ENCODE measurements around the gene SCYGR4.

SCYGR4 gene

GRCh38 chr2:227613272-227613660, 4.0 kb upstream of the SCYGR4 start:
- in situ Hi-C loops (cut with MboI; ENCODE audit: low sequenced_read_pairs), result no loop called here

- in situ Hi-C loops (cut with MboI; ENCODE audit: low sequenced_read_pairs), result no loop called here
These were observed 3.1 kb upstream of the SCYGR4 start for GRCh38 chr2:227614246-227614645.

GRCh38 chr2:227614740-227615139, 2.6 kb upstream of the SCYGR4 start, which contains the start of gene SCYGR3:
Gene SCYGR3, minus strand, starts transcription at chr2:227614840. Its CDS starts 0 bp downstream, at chr2:227614840.
- in situ Hi-C loops (cut with MboI; ENCODE audit: low sequenced_read_pairs), result no loop called here

DNA sequence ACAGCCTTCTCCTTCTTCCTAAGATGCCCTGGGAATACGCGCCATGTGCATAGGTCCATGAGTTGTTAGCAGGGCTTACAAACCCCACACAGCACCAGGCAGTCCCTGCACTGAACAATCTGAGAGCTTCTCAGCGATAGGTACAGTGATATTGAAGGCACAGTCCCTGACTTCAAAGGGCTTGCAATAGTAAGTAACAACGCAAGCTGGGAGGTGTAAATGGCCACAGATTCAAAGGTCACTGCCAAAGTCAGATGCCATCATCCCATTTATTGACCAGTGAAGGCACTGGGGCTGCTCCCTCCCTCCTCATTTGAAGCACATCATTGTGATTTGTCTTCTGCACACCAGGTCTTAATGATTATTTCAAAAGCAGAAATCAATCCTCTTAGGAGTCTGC, 2.1 kb upstream of the SCYGR4 start:
- in situ Hi-C loops (cut with MboI; ENCODE audit: low sequenced_read_pairs), result no loop called here

GRCh38 chr2:227615906-227616305, 1.4 kb upstream of the SCYGR4 start:
- in situ Hi-C loops (cut with MboI; ENCODE audit: low sequenced_read_pairs), result no loop called here

- in situ Hi-C loops (cut with MboI; ENCODE audit: low sequenced_read_pairs), result no loop called here
These were observed 667 bp upstream of the SCYGR4 start for GRCh38 chr2:227616631-227617030.

GRCh38 chr2:227623226-227623625, 5.9 kb downstream of the SCYGR4 start:
- in situ Hi-C loops (cut with MboI; ENCODE audit: low sequenced_read_pairs), result no loop called here

DNA sequence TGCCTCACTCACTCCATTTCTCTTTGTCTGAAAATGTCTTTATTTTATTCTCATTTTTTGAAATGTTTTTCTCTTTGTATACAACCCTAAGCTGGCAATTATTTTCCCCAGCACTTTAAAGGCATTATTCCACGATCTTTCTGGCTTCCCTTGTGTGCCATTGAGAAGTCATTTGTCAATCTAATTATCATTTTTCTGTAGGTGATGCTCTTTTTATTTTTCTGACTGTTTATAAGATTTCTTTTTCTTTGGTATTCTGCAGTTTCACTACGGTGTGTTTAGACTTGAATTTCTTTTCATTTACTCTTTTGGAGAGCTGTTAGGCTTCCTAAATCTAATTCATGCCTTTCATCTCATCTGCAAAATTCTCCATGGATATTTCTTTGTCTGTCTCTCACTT, 8.1 kb downstream of the SCYGR4 start:
- in situ Hi-C loops (cut with MboI; ENCODE audit: low sequenced_read_pairs), result no loop called here

DNA sequence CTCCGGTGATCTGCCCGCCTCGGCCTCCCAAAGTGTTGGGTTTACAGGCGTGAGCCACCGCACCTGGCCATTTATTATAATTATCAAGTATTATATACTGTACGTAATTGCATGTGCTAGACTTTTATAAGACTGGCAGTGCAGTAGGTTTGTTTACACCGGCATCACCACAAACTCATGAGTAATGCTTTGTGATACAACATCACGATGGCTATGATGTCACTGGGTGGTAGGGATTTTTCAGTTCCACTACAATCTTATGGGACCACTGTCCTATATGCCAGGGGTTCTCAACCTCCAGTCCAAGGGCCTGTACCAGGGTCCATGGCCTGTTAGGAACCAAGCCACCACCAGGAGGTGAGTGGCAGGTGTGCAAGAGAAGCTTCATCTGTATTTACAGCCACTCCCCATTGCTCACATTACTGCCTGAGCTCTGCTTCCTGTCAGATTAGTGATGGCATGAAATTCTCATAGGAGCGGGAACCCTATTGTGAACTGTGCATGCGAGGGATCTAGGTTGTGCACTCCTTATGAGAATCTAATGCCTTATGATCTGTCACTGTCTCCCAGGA, 9.4 kb downstream of the SCYGR4 start:
- in situ Hi-C loops (cut with MboI; ENCODE audit: low sequenced_read_pairs), result no loop called here

GRCh38 chr2:227627769-227628168, 10.5 kb downstream of the SCYGR4 start:
- in situ Hi-C loops (cut with MboI; ENCODE audit: low sequenced_read_pairs), result no loop called here

GRCh38 chr2:227629435-227629834, 12.1 kb downstream of the SCYGR4 start:
- in situ Hi-C loops (cut with MboI; ENCODE audit: low sequenced_read_pairs), result no loop called here

- in situ Hi-C loops (cut with MboI; ENCODE audit: low sequenced_read_pairs), result no loop called here
These were observed 13.0 kb downstream of the SCYGR4 start for GRCh38 chr2:227630322-227630721.

GRCh38 chr2:227632827-227633226, 15.5 kb downstream of the SCYGR4 start:
- in situ Hi-C loops (cut with MboI; ENCODE audit: low sequenced_read_pairs), result no loop called here

- in situ Hi-C loops (cut with MboI; ENCODE audit: low sequenced_read_pairs), result no loop called here
These were observed 16.9 kb downstream of the SCYGR4 start for GRCh38 chr2:227634201-227634600.

GRCh38 chr2:227642656-227643055, 25.4 kb downstream of the SCYGR4 start:
- in situ Hi-C loops (cut with MboI; ENCODE audit: low sequenced_read_pairs), result no loop called here

- in situ Hi-C loops (cut with MboI; ENCODE audit: low sequenced_read_pairs), result no loop called here
These were observed 26.8 kb downstream of the SCYGR4 start for GRCh38 chr2:227643990-227644551.

- in situ Hi-C loops (cut with MboI; ENCODE audit: low sequenced_read_pairs), result no loop called here
These were observed 36.1 kb downstream of the SCYGR4 start for GRCh38 chr2:227653419-227653818.

- in situ Hi-C loops (cut with MboI; ENCODE audit: low sequenced_read_pairs), result no loop called here
These were observed 37.1 kb downstream of the SCYGR4 start for GRCh38 chr2:227654426-227654825.

GRCh38 chr2:227655454-227655853, 38.2 kb downstream of the SCYGR4 start:
- in situ Hi-C loops (cut with MboI; ENCODE audit: low sequenced_read_pairs), result no loop called here

DNA sequence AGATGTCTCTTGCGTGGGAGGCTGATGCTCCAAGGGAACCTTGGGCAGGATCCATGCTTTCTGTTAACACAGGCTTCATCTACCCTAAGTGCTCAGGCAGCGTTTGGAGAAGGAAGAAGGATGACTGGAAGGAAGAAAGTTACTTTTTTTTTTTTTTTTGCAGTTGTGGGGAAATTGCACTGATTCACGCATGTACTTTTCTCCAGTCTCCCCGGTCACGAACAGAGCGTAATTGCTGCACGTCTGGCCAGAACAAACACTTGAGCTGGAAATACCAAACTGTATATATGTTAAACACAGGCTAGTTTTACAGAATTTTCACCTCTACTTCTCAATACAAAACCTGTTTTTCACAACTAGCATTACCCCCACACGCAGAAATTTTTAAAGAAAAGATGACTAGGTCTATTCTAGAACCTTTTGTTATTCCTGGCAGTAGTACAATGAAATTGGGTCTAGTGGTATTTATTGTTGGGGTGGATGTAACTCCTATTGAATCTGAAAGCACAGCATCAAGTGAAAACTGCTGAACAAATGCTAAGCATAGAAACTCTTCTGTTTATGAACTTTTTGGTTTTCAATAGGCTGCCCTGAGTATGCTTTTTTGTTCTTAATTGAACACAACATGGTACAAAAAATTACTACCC, 40.0 kb downstream of the SCYGR4 start:
- in situ Hi-C loops (cut with MboI; ENCODE audit: low sequenced_read_pairs), result no loop called here

DNA sequence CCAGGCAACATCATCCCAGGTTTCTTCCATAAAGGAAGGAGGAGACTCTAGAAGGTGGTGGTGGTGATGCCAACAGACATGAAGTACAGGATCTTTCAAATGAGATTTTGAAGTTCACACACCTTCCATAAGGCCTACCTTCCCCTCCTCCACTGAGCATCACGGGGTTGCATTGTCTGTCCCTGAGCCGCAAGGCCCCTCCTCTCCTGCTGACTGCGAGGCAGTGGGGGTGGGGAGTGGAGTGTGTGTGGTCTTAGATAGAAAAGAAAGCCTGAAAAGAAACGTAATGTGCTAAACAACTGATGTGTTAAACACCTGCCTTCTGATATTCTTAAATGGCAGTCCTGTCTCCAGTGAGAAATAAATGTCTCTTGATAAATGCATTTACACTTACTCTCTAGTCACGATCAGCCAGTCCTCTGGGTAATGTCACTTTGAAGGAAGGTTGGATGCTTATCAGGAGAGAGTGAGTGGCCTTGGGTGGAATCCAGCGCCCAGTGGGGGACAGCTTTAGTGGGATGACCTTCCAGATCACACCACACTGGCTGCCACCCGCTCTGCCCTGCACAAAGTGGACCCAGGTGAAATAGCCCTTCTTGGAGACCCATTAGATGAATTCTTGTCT, 43.8 kb downstream of the SCYGR4 start:
- in situ Hi-C loops (cut with MboI; ENCODE audit: low sequenced_read_pairs), result no loop called here

DNA sequence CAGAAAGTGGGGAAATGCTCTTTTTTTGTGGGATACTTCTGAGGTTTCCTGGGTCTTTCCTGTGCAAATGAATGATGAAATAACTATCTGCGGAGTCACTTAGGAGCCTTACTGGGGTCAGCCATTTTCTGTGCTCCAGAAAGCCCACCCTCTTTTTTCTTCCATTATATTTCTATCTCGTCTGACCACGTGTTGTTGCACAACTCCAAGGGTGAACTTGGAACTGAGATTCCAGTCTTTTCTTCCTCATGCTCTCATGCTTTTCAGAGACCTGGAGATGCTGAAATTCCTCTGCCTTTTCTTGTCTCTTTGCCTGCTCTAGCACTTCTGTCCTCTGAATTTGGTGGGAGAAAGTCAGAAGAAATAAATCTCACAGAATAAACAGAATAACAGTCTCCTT, 44.5 kb downstream of the SCYGR4 start:
- in situ Hi-C loops (cut with MboI; ENCODE audit: low sequenced_read_pairs), result no loop called here
